Keratinocyte (primary cell): ENCODE data around the gene TMC8.

Experiments
- CTCF ChIP-seq, 3 experiments: IDR thresholded peaks in 1 of 3; conservative IDR thresholded peaks in 1 of 3; optimal IDR thresholded peaks in 1 of 3; 2 replicates in 2 of 3; 3 replicates in 1 of 3; pipeline versions ENCODE3 to v1.5.1; 2011; ENCODE audit warnings: low read length in 3 of 3, mild to moderate bottlenecking in 3 of 3, moderate library complexity in 2 of 3, control low read depth in 1 of 3, inconsistent platforms in 1 of 3; ENCODE audit not compliant: insufficient read depth in 2 of 3; ENCODE audit errors: extremely low read depth in 1 of 3
- EZH2 ChIP-seq: IDR thresholded peaks from one replicate; pipeline ENCODE4 v1.6.1; 2012; ENCODE audit warnings: inconsistent platforms, mild to moderate bottlenecking, low read length, moderate library complexity

GRCh38 chr17:78111016-78111726, 19.4 kb upstream of the TMC8 start:
- TF ChIP-seq CTCF (optimal IDR thresholded peaks at IDR 0.05 in 1 of 3, IDR thresholded peaks at IDR 0.05 in 1 of 3, conservative IDR thresholded peaks at IDR 0.05 in 1 of 3; ENCODE audit: extremely low read depth in 1 of 3, insufficient read depth in 2 of 3, low read length in 3 of 3), result no peak
- TF ChIP-seq EZH2, result no peak
